Endothelial cell of umbilical vein (primary cell): ENCODE data around the gene DGUOK.

Experiments
- POLR2AphosphoS5 ChIP-seq: IDR thresholded peaks from 2 replicates; pipeline ENCODE4 v1.6.1; 2012; ENCODE audit warnings: low read depth, mild to moderate bottlenecking, control low read depth, low read length, moderate library complexity; ENCODE audit not compliant: insufficient read depth
- TF ChIP-seq, protein P1 (sequence below), 2 donors: IDR thresholded peaks; 1 replicate in 1 of 2; 2 replicates in 1 of 2; pipeline ENCODE4 v1.5.1; 2011; ENCODE audit warnings: low read length in 2 of 2, mild to moderate bottlenecking in 2 of 2, moderate library complexity in 2 of 2, control low read depth in 1 of 2, inconsistent platforms in 1 of 2, low read depth in 1 of 2; ENCODE audit not compliant: insufficient read depth in 1 of 2; ENCODE audit errors: extremely low read depth in 1 of 2

DNA sequence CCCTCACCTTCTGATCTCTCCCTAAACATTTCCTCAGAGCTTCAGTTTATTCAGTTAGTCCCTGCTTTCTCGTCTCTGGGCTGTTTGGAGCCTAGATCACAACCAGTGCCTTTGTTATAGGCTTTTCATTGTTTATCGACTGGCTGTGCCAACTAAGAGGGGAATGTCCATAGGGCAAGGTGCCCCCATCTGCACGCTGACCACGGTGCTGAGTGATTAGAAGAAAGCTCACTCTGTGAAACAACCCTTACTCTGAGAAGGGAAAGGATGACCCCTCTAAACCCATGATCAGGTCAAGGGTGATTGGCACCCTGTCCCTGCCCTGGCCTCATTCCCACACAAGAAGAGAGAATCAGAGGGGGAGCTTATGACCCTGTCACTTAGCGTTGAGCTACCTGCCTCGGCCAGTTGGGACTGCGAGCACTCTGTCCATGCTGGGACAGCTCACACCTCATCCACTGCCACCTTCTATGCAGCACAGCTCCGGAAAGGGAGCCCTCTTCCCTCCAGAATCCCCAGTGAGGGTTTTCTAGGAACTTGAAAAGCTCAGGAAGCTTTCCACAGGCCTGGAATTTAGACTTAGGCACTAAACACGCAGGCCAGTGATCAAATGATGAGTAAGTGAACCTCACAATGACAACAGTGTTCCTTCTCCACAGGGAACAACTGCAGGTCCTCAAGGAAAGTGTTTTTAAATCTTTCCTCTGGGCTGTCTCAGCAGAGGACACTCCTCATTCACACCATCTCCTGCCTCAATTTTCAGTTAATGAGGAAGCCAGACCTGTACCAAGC is 36.2 kb upstream of the DGUOK start:
- TF ChIP-seq, protein P1, sequence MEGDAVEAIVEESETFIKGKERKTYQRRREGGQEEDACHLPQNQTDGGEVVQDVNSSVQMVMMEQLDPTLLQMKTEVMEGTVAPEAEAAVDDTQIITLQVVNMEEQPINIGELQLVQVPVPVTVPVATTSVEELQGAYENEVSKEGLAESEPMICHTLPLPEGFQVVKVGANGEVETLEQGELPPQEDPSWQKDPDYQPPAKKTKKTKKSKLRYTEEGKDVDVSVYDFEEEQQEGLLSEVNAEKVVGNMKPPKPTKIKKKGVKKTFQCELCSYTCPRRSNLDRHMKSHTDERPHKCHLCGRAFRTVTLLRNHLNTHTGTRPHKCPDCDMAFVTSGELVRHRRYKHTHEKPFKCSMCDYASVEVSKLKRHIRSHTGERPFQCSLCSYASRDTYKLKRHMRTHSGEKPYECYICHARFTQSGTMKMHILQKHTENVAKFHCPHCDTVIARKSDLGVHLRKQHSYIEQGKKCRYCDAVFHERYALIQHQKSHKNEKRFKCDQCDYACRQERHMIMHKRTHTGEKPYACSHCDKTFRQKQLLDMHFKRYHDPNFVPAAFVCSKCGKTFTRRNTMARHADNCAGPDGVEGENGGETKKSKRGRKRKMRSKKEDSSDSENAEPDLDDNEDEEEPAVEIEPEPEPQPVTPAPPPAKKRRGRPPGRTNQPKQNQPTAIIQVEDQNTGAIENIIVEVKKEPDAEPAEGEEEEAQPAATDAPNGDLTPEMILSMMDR (IDR thresholded peaks at IDR 0.05; ENCODE audit: extremely low read depth in 1 of 2, insufficient read depth in 1 of 2, low read depth in 1 of 2, low read length in 2 of 2): no peak
- TF ChIP-seq POLR2AphosphoS5: no peak
